Stimulated activated naive B cell treated with anti-CD40 and anti-IgM and Interleukin-4, amounts not matched to agents 10 μg/mL and 1 μg/mL and 100 μg/mL, for 72 hours (primary cell): ENCODE measurements around the gene COL9A2.
"Not testable (repeated sequence)": the region's sequence is repeated elsewhere in the genome, so short reads cannot be mapped to it uniquely, and the experiment has no call there.

Source experiments
- ATAC-seq, 2 donors: fragments of 150-1000 bp; cut with Tn5 transposase; replicated peaks; 2 replicates each; pipeline ENCODE4 v1.10.0; 2021; ENCODE audit warnings: moderate library complexity in 1 of 2
- DNase-seq: peaks from one replicate; pipeline ENCODE4 v3.0.0; 2021
- H3K27ac Mint-ChIP-seq: one replicate; pipeline ENCODE4 v1.8.0; 2022; ENCODE audit warnings: mild to moderate bottlenecking, mixed read lengths
- H3K27me3 Mint-ChIP-seq, 2 donors: one replicate each; pipeline ENCODE4 v1.8.0; 2022; ENCODE audit warnings: mixed read lengths in 2 of 2
- H3K36me3 Mint-ChIP-seq, 2 donors: one replicate each; pipeline ENCODE4 v1.8.0; 2022; ENCODE audit warnings: mixed read lengths in 2 of 2, mild to moderate bottlenecking in 1 of 2
- H3K4me1 Mint-ChIP-seq, 2 donors: one replicate each; pipeline ENCODE4 v1.8.0; 2022; ENCODE audit warnings: mixed read lengths in 2 of 2, mild to moderate bottlenecking in 1 of 2
- H3K4me3 Mint-ChIP-seq, 2 donors: one replicate each; pipeline ENCODE4 v1.8.0; 2022; ENCODE audit warnings: mild to moderate bottlenecking in 2 of 2, mixed read lengths in 2 of 2, moderate library complexity in 1 of 2
- H3K9me3 Mint-ChIP-seq, 2 donors: one replicate each; pipeline ENCODE4 v1.8.0; 2022; ENCODE audit warnings: mixed read lengths in 2 of 2, mild to moderate bottlenecking in 1 of 2

The COL9A2 gene

DNA sequence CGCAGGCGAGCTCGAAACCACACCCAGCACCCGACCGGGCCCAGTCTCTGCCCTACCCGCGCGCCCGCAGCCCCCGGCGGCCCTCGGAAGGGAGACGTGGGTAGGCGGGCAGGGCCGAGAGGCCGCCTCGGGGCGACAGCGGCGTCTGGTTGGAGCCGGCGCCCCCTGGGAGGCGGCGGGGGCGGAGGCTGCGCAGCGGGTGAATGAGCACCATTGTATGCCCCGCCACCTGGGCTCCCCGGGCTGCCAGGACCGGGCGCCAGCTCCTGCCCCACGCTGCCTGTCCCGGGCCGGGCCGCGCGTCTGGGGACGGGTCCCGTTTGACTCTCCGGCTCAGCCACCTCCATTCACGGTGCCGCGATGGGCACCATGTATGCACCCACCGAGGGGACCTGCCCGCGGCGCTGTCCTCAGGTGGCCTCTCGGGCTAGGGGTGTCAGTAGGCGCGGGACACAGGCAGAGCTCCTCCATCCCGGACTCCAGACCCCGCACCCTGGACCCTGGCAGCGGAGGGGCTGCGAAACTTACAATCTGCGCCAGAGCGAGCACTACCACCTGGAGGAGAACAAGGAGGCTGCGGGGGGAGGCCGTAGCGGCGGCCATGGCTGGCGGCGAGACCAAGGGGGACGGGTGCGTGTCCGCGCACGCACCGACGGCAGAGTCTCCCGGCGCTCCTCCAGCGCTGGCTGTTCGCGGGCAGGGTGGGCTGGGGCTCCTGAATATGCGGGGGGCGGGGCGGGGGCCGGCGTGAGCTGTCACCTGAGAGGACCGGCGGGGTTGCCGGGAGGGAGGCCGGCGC is at the start of gene COL9A2:
Gene COL9A2, minus strand, starts transcription at position 692 of the 799 bp plus-strand sequence. Its CDS starts 89 bp downstream, at position 603.
- H3K36me3 Mint-ChIP-seq: peaks cover 0 to under 1% of the 10 kb centered on the region in 2 donors
- no peaks in the 10 kb centered on the region for H3K9me3 Mint-ChIP-seq
- peak within 1 kb of the TSS; percentile 91 for H3K27ac Mint-ChIP-seq
- H3K27me3 Mint-ChIP-seq: peaks cover 7% of the 10 kb centered on the region in 2 donors
- ATAC-seq (peak; percentile 56 to 57), DNase-seq (peak; percentile 67)
- H3K4me1 Mint-ChIP-seq: peaks cover 38 to 58% of the 10 kb centered on the region in 2 donors
- H3K4me3 Mint-ChIP-seq: peak within 1 kb of the TSS; percentile 85 to 90

GRCh38 chr1:40363721-40364120 is 46.6 kb upstream of the COL9A2 start:
- Mint-ChIP-seq H3K27me3 (no peaks in the 10 kb centered on the region), H3K4me3 (peak overlapping the region in 1 of 2 donors; percentile 16), H3K36me3 (peaks cover 4 to 10% of the 10 kb centered on the region in 2 donors), H3K9me3 (peaks cover 2 to 4% of the 10 kb centered on the region in 2 donors), H3K27ac (peak overlapping the region; percentile 74), H3K4me1 (peaks cover 14 to 19% of the 10 kb centered on the region in 2 donors)
- no peak for DNase-seq
- ATAC-seq: peak; percentile 100

- Mint-ChIP-seq H3K27ac (no peak overlapping the region), H3K27me3 (no peaks in the 10 kb centered on the region), H3K4me3 (no peak overlapping the region), H3K9me3 (peaks cover 2 to 4% of the 10 kb centered on the region in 2 donors), H3K4me1 (peaks cover 14 to 19% of the 10 kb centered on the region in 2 donors), H3K36me3 (peaks cover 4 to 12% of the 10 kb centered on the region in 2 donors)
- no peak for DNase-seq
- no peak for ATAC-seq
These were observed 45.6 kb upstream of the COL9A2 start for GRCh38 chr1:40362699-40363098.

GRCh38 chr1:40362199-40362598 is 45.1 kb upstream of the COL9A2 start:
- DNase-seq: no peak
- Mint-ChIP-seq H3K27me3 (no peaks in the 10 kb centered on the region), H3K27ac (no peak overlapping the region), H3K36me3 (peaks cover 4 to 12% of the 10 kb centered on the region in 2 donors), H3K4me1 (peaks cover 14 to 19% of the 10 kb centered on the region in 2 donors), H3K4me3 (no peak overlapping the region), H3K9me3 (peaks cover 2 to 4% of the 10 kb centered on the region in 2 donors)
- ATAC-seq: no peak

- ATAC-seq (no peak), DNase-seq (no peak)
- Mint-ChIP-seq H3K4me3 (no peak overlapping the region), H3K4me1 (peaks cover 20 to 21% of the 10 kb centered on the region in 2 donors), H3K36me3 (peaks cover 4 to 12% of the 10 kb centered on the region in 2 donors), H3K27ac (no peak overlapping the region), H3K9me3 (peaks cover 2 to 4% of the 10 kb centered on the region in 2 donors), H3K27me3 (no peaks in the 10 kb centered on the region)
These were observed 44.6 kb upstream of the COL9A2 start for GRCh38 chr1:40361637-40362036.

DNA sequence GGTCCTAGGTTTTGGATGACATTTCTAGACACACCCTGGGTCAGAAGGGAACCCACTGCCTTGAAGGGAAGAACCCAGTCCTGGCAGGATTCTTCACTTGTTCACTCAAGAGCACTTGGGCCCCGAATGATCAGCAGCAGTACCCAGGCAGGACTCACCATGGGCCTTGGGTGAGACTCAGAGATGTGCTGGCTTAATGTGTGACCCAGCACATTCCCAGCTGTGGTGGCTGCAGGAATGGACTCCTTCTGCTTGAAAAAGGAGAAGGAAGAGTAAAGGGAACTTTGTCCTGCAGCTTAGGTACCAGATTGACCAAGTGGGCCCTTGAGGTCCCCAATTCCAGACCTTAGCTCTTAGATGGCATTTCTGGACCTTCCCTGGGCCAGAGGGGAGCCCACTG is 44.1 kb upstream of the COL9A2 start:
- DNase-seq (no peak), ATAC-seq (no peak)
- H3K27ac Mint-ChIP-seq: no peak overlapping the region
- no peaks in the 10 kb centered on the region for H3K27me3 Mint-ChIP-seq
- H3K4me1 Mint-ChIP-seq: peaks cover 23 to 24% of the 10 kb centered on the region in 2 donors
- peaks cover 4 to 12% of the 10 kb centered on the region in 2 donors for H3K36me3 Mint-ChIP-seq
- peaks cover 2 to 4% of the 10 kb centered on the region in 2 donors for H3K9me3 Mint-ChIP-seq
- H3K4me3 Mint-ChIP-seq: no peak overlapping the region

DNA sequence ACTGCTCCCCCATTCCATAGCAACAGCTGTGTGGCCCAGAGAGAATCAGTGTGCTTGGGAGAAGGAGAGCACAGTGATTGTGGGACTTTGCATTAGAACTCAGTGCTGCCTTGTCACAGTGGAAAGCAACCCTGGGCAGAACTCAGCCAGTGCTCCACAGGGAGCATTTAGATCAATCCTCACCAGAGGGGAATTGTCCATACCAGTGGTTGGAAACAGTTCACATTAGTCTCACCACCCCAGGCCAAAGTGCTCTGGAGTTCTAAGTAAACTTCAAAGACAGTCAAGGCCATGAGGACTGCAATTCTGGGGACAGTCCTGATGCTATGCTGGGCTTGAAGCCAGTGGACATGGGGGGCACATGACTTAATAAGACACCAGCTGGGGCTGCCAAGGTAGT is 43.5 kb upstream of the COL9A2 start:
- Mint-ChIP-seq H3K36me3 (peaks cover 4 to 12% of the 10 kb centered on the region in 2 donors), H3K9me3 (peaks cover 2 to 4% of the 10 kb centered on the region in 2 donors), H3K27me3 (no peaks in the 10 kb centered on the region), H3K27ac (no peak overlapping the region), H3K4me1 (peaks cover 28 to 30% of the 10 kb centered on the region in 2 donors), H3K4me3 (no peak overlapping the region)
- DNase-seq (no peak), ATAC-seq (no peak)

DNA sequence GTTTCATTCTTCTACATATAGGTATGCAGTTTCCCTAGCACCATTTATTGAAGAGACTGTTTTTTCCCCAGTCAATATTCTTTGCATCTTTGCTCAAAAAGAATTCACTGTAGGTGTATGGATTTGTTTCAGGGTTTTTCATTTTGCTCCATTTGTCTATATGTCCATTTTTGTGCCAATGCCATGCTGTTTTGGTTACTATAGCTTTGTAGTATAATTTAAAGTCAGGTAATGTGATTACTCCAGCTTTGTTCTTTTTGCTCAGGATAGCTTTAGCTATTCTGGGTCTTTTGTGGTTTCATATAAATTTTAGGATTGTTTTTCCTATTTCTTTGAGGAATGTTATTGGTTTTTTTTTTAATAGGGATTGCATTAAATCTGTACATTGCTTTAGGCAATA is 40.5 kb upstream of the COL9A2 start:
- ATAC-seq: no peak
- Mint-ChIP-seq H3K36me3 (peaks cover 4 to 12% of the 10 kb centered on the region in 2 donors), H3K27ac (no peak overlapping the region), H3K9me3 (peaks cover 2 to 4% of the 10 kb centered on the region in 2 donors), H3K4me1 (peaks cover 27 to 33% of the 10 kb centered on the region in 2 donors), H3K4me3 (no peak overlapping the region), H3K27me3 (no peaks in the 10 kb centered on the region)
- DNase-seq: no peak

DNA sequence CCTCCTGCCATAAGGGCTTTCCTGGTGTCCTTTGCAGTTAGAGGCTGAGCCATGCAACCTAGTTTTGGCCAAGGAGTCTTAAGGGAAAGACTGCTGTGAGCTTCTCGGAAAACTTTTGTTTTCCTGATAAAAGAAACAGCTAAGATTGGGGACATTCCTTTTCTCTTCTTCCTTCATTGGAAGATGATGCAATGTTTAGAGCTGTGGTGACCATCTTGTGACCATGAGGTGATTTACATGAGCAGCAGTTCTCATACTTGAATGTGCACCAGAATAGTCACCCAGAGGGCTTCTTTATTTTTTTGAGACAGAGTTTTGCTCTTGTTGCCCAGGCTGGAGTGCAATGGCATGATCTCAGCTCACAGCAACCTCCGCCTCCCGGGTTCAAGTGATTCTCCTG is 36.0 kb upstream of the COL9A2 start:
- Mint-ChIP-seq H3K4me1 (peaks cover 35 to 63% of the 10 kb centered on the region in 2 donors), H3K36me3 (no peaks in the 10 kb centered on the region), H3K27me3 (no peaks in the 10 kb centered on the region), H3K27ac (peak overlapping the region; percentile 88), H3K9me3 (no peaks in the 10 kb centered on the region), H3K4me3 (peak overlapping the region in 1 of 2 donors; percentile 59)
- DNase-seq (no peak), ATAC-seq (no peak)

- no peak for DNase-seq
- peak overlapping the region; percentile 22 for H3K27ac Mint-ChIP-seq
- no peaks in the 10 kb centered on the region for H3K36me3 Mint-ChIP-seq
- peak overlapping the region in 1 of 2 donors; percentile 7 for H3K4me3 Mint-ChIP-seq
- peak; percentile 98 for ATAC-seq
- H3K27me3 Mint-ChIP-seq: no peaks in the 10 kb centered on the region
- H3K9me3 Mint-ChIP-seq: no peaks in the 10 kb centered on the region
- H3K4me1 Mint-ChIP-seq: peaks cover 35 to 62% of the 10 kb centered on the region in 2 donors
These were observed 35.0 kb upstream of the COL9A2 start for GRCh38 chr1:40352126-40352525.

- DNase-seq (no peak), ATAC-seq (no peak)
- H3K36me3 Mint-ChIP-seq: no peaks in the 10 kb centered on the region
- no peaks in the 10 kb centered on the region for H3K9me3 Mint-ChIP-seq
- no peaks in the 10 kb centered on the region for H3K27me3 Mint-ChIP-seq
- H3K4me3 Mint-ChIP-seq: no peak overlapping the region
- H3K27ac Mint-ChIP-seq: peak overlapping the region; percentile 87
- peaks cover 31 to 52% of the 10 kb centered on the region in 2 donors for H3K4me1 Mint-ChIP-seq
These were observed 34.0 kb upstream of the COL9A2 start for GRCh38 chr1:40351124-40351523.

DNA sequence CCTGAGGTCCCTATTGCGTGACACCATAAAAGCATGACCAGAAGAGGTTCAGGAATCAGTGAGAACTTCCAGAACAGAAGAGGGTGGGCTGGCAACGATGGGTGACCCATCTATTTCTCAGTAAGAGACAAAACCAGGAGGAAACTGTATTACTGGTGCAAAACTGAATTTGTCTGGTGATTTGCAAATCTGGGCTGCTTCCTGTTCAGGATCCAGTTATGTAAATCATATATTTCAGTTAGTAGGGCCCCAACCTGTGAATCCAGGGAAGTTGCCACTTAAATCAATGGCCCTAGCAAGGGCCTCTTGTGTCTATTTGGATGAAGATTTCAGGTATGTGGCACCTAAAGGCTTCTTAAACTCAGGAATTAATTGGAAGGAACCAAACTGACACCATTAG is 33.3 kb upstream of the COL9A2 start:
- Mint-ChIP-seq H3K36me3 (no peaks in the 10 kb centered on the region), H3K27me3 (no peaks in the 10 kb centered on the region), H3K4me1 (peaks cover 27 to 48% of the 10 kb centered on the region in 2 donors), H3K4me3 (no peak overlapping the region), H3K9me3 (no peaks in the 10 kb centered on the region), H3K27ac (peak overlapping the region; percentile 42)
- DNase-seq: no peak
- ATAC-seq: no peak

- Mint-ChIP-seq H3K4me1 (peaks cover 36 to 56% of the 10 kb centered on the region in 2 donors), H3K36me3 (no peaks in the 10 kb centered on the region)
- peak; percentile 20 for DNase-seq
These were observed 27.5 kb upstream of the COL9A2 start for GRCh38 chr1:40344597-40344996.

DNA sequence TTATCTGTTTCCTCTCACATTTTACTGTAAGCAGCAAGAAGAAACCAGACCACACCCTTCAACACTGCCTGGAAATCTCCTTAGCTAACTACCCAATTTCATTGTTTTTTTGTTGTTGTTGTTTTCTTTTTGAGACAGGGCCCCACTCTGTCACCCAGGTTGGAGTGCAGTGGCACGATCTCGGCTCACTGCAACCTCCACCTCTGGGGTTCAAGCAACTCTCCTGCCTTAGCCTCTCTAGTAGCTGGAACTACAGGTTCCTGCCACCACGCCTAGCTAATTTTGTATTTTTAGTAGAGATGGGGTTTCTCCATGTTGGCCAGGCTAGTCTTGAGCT is 25.3 kb upstream of the COL9A2 start:
- not testable (repeated sequence) for H3K27me3 Mint-ChIP-seq, DNase-seq, H3K9me3 Mint-ChIP-seq, ATAC-seq, H3K36me3 Mint-ChIP-seq
- Mint-ChIP-seq H3K4me1 (peaks cover 40 to 66% of the 10 kb centered on the region in 2 donors), H3K4me3 (peak overlapping the region in 1 of 2 donors; percentile 40), H3K27ac (peak overlapping the region; percentile 89)

More at GRCh38 chr1:40344597-40344996, 27.5 kb upstream of the COL9A2 start:
- Mint-ChIP-seq H3K9me3 (peaks cover 0 to 3% of the 10 kb centered on the region in 2 donors), H3K27ac (peak overlapping the region; percentile 90), H3K27me3 (no peaks in the 10 kb centered on the region), H3K4me3 (peak overlapping the region; percentile 72)
- ATAC-seq: peak; percentile 90 to 94
